PC-3 (cell line): Measurements from ENCODE around the gene GPR137B. TPM values are rescaled to one million over a fixed set of nuclear protein-coding genes. Genes with fewer than 3 reads are reported as not detected.

ENCODE experiments used
- ATAC-seq: fragments of 200-7000 bp; cut with Tn5 transposase; 2 replicates; pipeline ENCODE4 v1.9.1; 2020; ENCODE audit warnings: mild to moderate bottlenecking, moderate library complexity
- BruUV-seq: library from RNA; stranded (reverse); fragments of 400-500 nt; replicated peaks from 2 replicates; lab custom pipeline; 2021; lab: Mats Ljungman, UMichigan
- CTCF ChIA-PET: fragments of 300-600 bp; sonication (Branson Sonifier 250); formaldehyde crosslinking; loops from one replicate; lab custom pipeline; 2022; ENCODE audit warnings: antibody characterized with exemption; lab: Charles Lee
- POLR2A ChIA-PET: fragments of 300-600 bp; sonication (Branson Sonifier 250); formaldehyde crosslinking; loops from one replicate; lab custom pipeline; 2022; ENCODE audit warnings: antibody characterized with exemption; ENCODE audit not compliant: unreplicated experiment; lab: Charles Lee
- DNase-seq: peaks from one replicate; pipeline ENCODE4 v3.0.0-alpha.2; 2015
- H2AFZ ChIP-seq: fragments of 300-600 bp; sonication (generic); 2 replicates; pipeline ENCODE4 v1.6.0; 2016; ENCODE audit warnings: antibody characterized with exemption, low read length
- H3F3A ChIP-seq: fragments of 300-600 bp; sonication (generic); one replicate; pipeline ENCODE4 v1.6.0; 2017; ENCODE audit warnings: antibody characterized with exemption, low read length, control low read depth, mild to moderate bottlenecking; ENCODE audit not compliant: unreplicated experiment
- H3K27ac ChIP-seq: fragments of 300-600 bp; sonication (generic); 2 replicates; pipeline ENCODE4 v1.5.1; 2016; ENCODE audit warnings: mild to moderate bottlenecking, low read length
- H3K27me3 ChIP-seq: fragments of 300-600 bp; sonication (generic); 2 replicates; pipeline ENCODE4 v1.6.1; 2016; ENCODE audit warnings: low read length, mixed read lengths
- H3K36me3 ChIP-seq: fragments of 300-600 bp; sonication (generic); 2 replicates; pipeline ENCODE4 v1.6.1; 2016; ENCODE audit warnings: low read depth, mixed run types, low read length, mixed read lengths
- H3K4me1 ChIP-seq: fragments of 300-600 bp; sonication (generic); 2 replicates; pipeline ENCODE4 v1.5.1; 2016; ENCODE audit warnings: low read length; ENCODE audit not compliant: insufficient read depth
- H3K4me2 ChIP-seq: fragments of 300-600 bp; sonication (generic); 2 replicates; pipeline ENCODE4 v1.6.0; 2016; ENCODE audit warnings: low read length
- H3K4me3 ChIP-seq: fragments of 300-600 bp; sonication (generic); 2 replicates; pipeline ENCODE4 v1.5.1; 2016; ENCODE audit warnings: mild to moderate bottlenecking, low read length, mixed read lengths
- H3K79me2 ChIP-seq: fragments of 300-600 bp; sonication (generic); 2 replicates; pipeline ENCODE4 v1.6.1; 2017; ENCODE audit warnings: low read length, mixed read lengths
- H3K9ac ChIP-seq: fragments of 300-600 bp; sonication (generic); 2 replicates; pipeline ENCODE4 v1.6.0; 2016; ENCODE audit warnings: mild to moderate bottlenecking, low read length
- H3K9me2 ChIP-seq: fragments of 300-600 bp; sonication (generic); replicated peaks from 2 replicates; pipeline ENCODE4 v1.6.1; 2016; ENCODE audit warnings: mixed run types, low read length, mixed read lengths
- H3K9me3 ChIP-seq: fragments of 300-600 bp; sonication (generic); 2 replicates; pipeline ENCODE4 v1.6.1; 2016; ENCODE audit warnings: low read length, mixed read lengths
- H4K20me1 ChIP-seq: fragments of 300-600 bp; sonication (generic); 2 replicates; pipeline ENCODE4 v1.6.1; 2016; ENCODE audit warnings: low read length, mixed read lengths
- CTCF ChIP-seq: fragments of 300-600 bp; sonication (generic); conservative IDR thresholded peaks from 2 replicates; pipeline ENCODE4 v1.5.1; 2017; ENCODE audit warnings: antibody characterized with exemption, low read depth, mild to moderate bottlenecking, low read length
- EZH2 ChIP-seq: fragments of 300-600 bp; sonication (generic); IDR thresholded peaks from one replicate; pipeline ENCODE4 v1.6.1; 2017; ENCODE audit warnings: antibody characterized with exemption, mild to moderate bottlenecking, low read length; ENCODE audit not compliant: unreplicated experiment
- EZH2phosphoT487 ChIP-seq: fragments of 300-600 bp; sonication (generic); IDR thresholded peaks from 2 replicates; pipeline ENCODE4 v1.6.1; 2018; ENCODE audit warnings: mild to moderate bottlenecking, antibody characterized with exemption, low read length, borderline replicate concordance
- intact Hi-C: fragments of 100-400 bp; cut with micrococcal nuclease; formaldehyde crosslinking; loops from 2 replicates; pipeline ENCODE4 v1.9.0; 2023
- total RNA-seq: library from RNA; depleted of rRNA; stranded (reverse); fragments of >200 nt; gene quantifications from 2 replicates; pipeline ENCODE4 v1.2.3, GENCODE V29; 2014

Gene GPR137B
- total RNA-seq, 1 experiment from 2014 or later: 2.3 TPM

GRCh38 chr1:236166041-236166440, 23.7 kb downstream of the GPR137B start:
- Histone ChIP-seq H3K9me3 (no peaks in the 10 kb centered on the region), H3K27ac (no peak overlapping the region), H3K4me3 (no peak overlapping the region), H3K4me2 (no peak overlapping the region), H3K9me2 (no peaks in the 10 kb centered on the region), H3K9ac (no peak overlapping the region), H3K36me3 (no peaks in the 10 kb centered on the region), H3K4me1 (no peaks in the 10 kb centered on the region), H3K27me3 (no peaks in the 10 kb centered on the region), H4K20me1 (no peaks in the 10 kb centered on the region), H2AFZ (no peak overlapping the region), H3K79me2 (no peaks in the 10 kb centered on the region), H3F3A (no peaks in the 10 kb centered on the region)
- no peak for TF ChIP-seq EZH2phosphoT487
- TF ChIP-seq EZH2: no peak
- TF ChIP-seq CTCF: no peak
- intact Hi-C loops: no loop called here
- ATAC-seq (no peak), DNase-seq (no peak)
- BruUV-seq: no TSS peak
- CTCF ChIA-PET: no interaction called here
- POLR2A ChIA-PET: no interaction called here

- DNase-seq (no peak), ATAC-seq (no peak)
- ChIA-PET CTCF (no interaction called here), POLR2A (no interaction called here)
- Histone ChIP-seq H3K4me1 (no peaks in the 10 kb centered on the region), H3K4me3 (no peak overlapping the region), H3K4me2 (no peak overlapping the region), H3K27ac (no peak overlapping the region), H4K20me1 (no peaks in the 10 kb centered on the region), H3K79me2 (no peaks in the 10 kb centered on the region), H3K27me3 (no peaks in the 10 kb centered on the region), H2AFZ (no peak overlapping the region), H3K9me2 (no peaks in the 10 kb centered on the region), H3K9me3 (no peaks in the 10 kb centered on the region), H3K9ac (no peak overlapping the region), H3F3A (no peaks in the 10 kb centered on the region), H3K36me3 (no peaks in the 10 kb centered on the region)
- intact Hi-C loops: no loop called here
- BruUV-seq: no TSS peak
- TF ChIP-seq EZH2phosphoT487: no peak
- no peak for TF ChIP-seq CTCF
- TF ChIP-seq EZH2: no peak
Observed at GRCh38 chr1:236167154-236167553, 24.8 kb downstream of the GPR137B start.

GRCh38 chr1:236167578-236167977, 25.2 kb downstream of the GPR137B start:
- BruUV-seq: no TSS peak
- POLR2A ChIA-PET: no interaction called here
- intact Hi-C loops: no loop called here
- TF ChIP-seq EZH2phosphoT487: no peak
- TF ChIP-seq EZH2: no peak
- TF ChIP-seq CTCF: no peak
- Histone ChIP-seq H3K79me2 (no peaks in the 10 kb centered on the region), H3K4me2 (no peak overlapping the region), H3K27me3 (no peaks in the 10 kb centered on the region), H3K9ac (no peak overlapping the region), H3K9me2 (no peaks in the 10 kb centered on the region), H3F3A (no peaks in the 10 kb centered on the region), H3K27ac (no peak overlapping the region), H2AFZ (no peak overlapping the region), H3K4me3 (no peak overlapping the region), H3K4me1 (no peaks in the 10 kb centered on the region), H3K9me3 (no peaks in the 10 kb centered on the region), H3K36me3 (no peaks in the 10 kb centered on the region), H4K20me1 (no peaks in the 10 kb centered on the region)
- ATAC-seq (no peak), DNase-seq (no peak)
- CTCF ChIA-PET: no interaction called here
